ENCODE measurements around the gene HS1BP3. TPM values are rescaled to one million over a fixed set of nuclear protein-coding genes. Genes with fewer than 3 reads are reported as not detected.
A peak's percentile ranks its signal among the peaks of the same experiment; 100 is the strongest.

The HS1BP3 gene
- total RNA-seq, 5 donors from 2014 or later (not counting 1 experiment from before 2014, with no cell fraction given) = 11.1 to 20.7 (median 17.2) TPM

- Histone ChIP-seq H3K36me3 (ENCODE audit: control insufficient read depth in 2 of 2, extremely low read depth in 1 of 2, insufficient read depth in 1 of 2, low read length in 1 of 2) (no peaks in the 10 kb centered on the region), H3K9me3 (no peaks in the 10 kb centered on the region), H3K4me1 (ENCODE audit: control insufficient read depth in 1 of 2, extremely low read depth in 1 of 2, insufficient read depth in 2 of 2, low read length in 2 of 2) (peaks cover 0 to 7% of the 10 kb centered on the region in 2 experiments), H3K27me3 (replicated peaks in 1 of 2; ENCODE audit: control insufficient read depth in 2 of 2, extremely low read depth in 1 of 2, insufficient read depth in 2 of 2, low read length in 1 of 2) (no peaks in the 10 kb centered on the region), H3K27ac (ENCODE audit: low read length) (no peak overlapping the region), H3K4me3 (ENCODE audit: control insufficient read depth in 1 of 2, extremely low read depth in 1 of 2, low read length in 1 of 2) (no peak overlapping the region)
- peaks cover 0 to 11% (median 1%) of the 10 kb centered on the region in 3 donors for H3K4me1 Mint-ChIP-seq
- WGBS (ENCODE audit: insufficient coverage) = 83% methylated on average over 1 of the region's 12 CpGs
- no peak overlapping the region for H3K27ac Mint-ChIP-seq
- H3K4me3 Mint-ChIP-seq = no peak overlapping the region
- ChIA-PET CTCF (interaction anchor here in 1 of 2 donors (0.6 kb wide), 1 partner anchor 645 kb away, joined by 5 read pairs; no protein-coding TSS in a partner anchor), POLR2A (no interaction called here)
- H3K36me3 Mint-ChIP-seq = peaks cover 3% of the 10 kb centered on the region
- ATAC-seq (replicated peaks in 1 of 4) = no peak
- DNase-seq = no peak
- no peaks in the 10 kb centered on the region for H3K27me3 Mint-ChIP-seq
- H3K9me3 Mint-ChIP-seq = no peaks in the 10 kb centered on the region
These were observed 51.8 kb downstream of the HS1BP3 start for GRCh38 chr2:20599001-20599600.

- WGBS (ENCODE audit: insufficient coverage) = no CpG with 5 or more reads among the region's 6 CpGs
- no peak overlapping the region for H3K27ac Mint-ChIP-seq
- H3K36me3 Mint-ChIP-seq = peaks cover 9% of the 10 kb centered on the region
These were observed 53.1 kb downstream of the HS1BP3 start for GRCh38 chr2:20597860-20598183.

GRCh38 chr2:20596973-20597859 is 53.7 kb downstream of the HS1BP3 start:
- Mint-ChIP-seq H3K36me3 (peaks cover 13% of the 10 kb centered on the region), H3K4me3 (no peak overlapping the region), H3K27me3 (no peaks in the 10 kb centered on the region), H3K27ac (no peak overlapping the region), H3K9me3 (no peaks in the 10 kb centered on the region), H3K4me1 (peaks cover 0 to 11% (median 1%) of the 10 kb centered on the region in 3 donors)
- WGBS (ENCODE audit: insufficient coverage) = 72% methylated on average over 5 of the region's 9 CpGs
- Histone ChIP-seq H3K4me3 (ENCODE audit: control insufficient read depth in 1 of 2, extremely low read depth in 1 of 2, low read length in 1 of 2) (no peak overlapping the region), H3K4me1 (ENCODE audit: control insufficient read depth in 1 of 2, extremely low read depth in 1 of 2, insufficient read depth in 2 of 2, low read length in 2 of 2) (peaks cover 0 to 7% of the 10 kb centered on the region in 2 experiments), H3K9me3 (no peaks in the 10 kb centered on the region), H3K36me3 (ENCODE audit: control insufficient read depth in 2 of 2, extremely low read depth in 1 of 2, insufficient read depth in 1 of 2, low read length in 1 of 2) (no peaks in the 10 kb centered on the region), H3K27ac (ENCODE audit: low read length) (no peak overlapping the region), H3K27me3 (replicated peaks in 1 of 2; ENCODE audit: control insufficient read depth in 2 of 2, extremely low read depth in 1 of 2, insufficient read depth in 2 of 2, low read length in 1 of 2) (no peaks in the 10 kb centered on the region)
- ATAC-seq (replicated peaks in 1 of 4) = no peak
- ChIA-PET CTCF (no interaction called here), POLR2A (no interaction called here)
- DNase-seq = no peak

More at GRCh38 chr2:20597860-20598183, 53.1 kb downstream of the HS1BP3 start:
- H3K27me3 ChIP-seq (replicated peaks in 1 of 2; ENCODE audit: control insufficient read depth in 2 of 2, extremely low read depth in 1 of 2, insufficient read depth in 2 of 2, low read length in 1 of 2) = no peaks in the 10 kb centered on the region
- H3K9me3 ChIP-seq = no peaks in the 10 kb centered on the region
- Mint-ChIP-seq H3K4me3 (no peak overlapping the region), H3K27me3 (no peaks in the 10 kb centered on the region), H3K9me3 (no peaks in the 10 kb centered on the region), H3K4me1 (peaks cover 0 to 11% (median 1%) of the 10 kb centered on the region in 3 donors)
- no peak for DNase-seq
- no peak overlapping the region for H3K27ac ChIP-seq (ENCODE audit: low read length)
- ChIA-PET CTCF (no interaction called here), POLR2A (no interaction called here)
- H3K4me1 ChIP-seq (ENCODE audit: control insufficient read depth in 1 of 2, extremely low read depth in 1 of 2, insufficient read depth in 2 of 2, low read length in 2 of 2) = peaks cover 0 to 7% of the 10 kb centered on the region in 2 experiments
- ATAC-seq (replicated peaks in 1 of 4) = no peak
- H3K4me3 ChIP-seq (ENCODE audit: control insufficient read depth in 1 of 2, extremely low read depth in 1 of 2, low read length in 1 of 2) = no peak overlapping the region
- no peaks in the 10 kb centered on the region for H3K36me3 ChIP-seq (ENCODE audit: control insufficient read depth in 2 of 2, extremely low read depth in 1 of 2, insufficient read depth in 1 of 2, low read length in 1 of 2)

GRCh38 chr2:20596193-20596972 is 54.5 kb downstream of the HS1BP3 start:
- Mint-ChIP-seq H3K36me3 (peaks cover 13% of the 10 kb centered on the region), H3K27ac (no peak overlapping the region), H3K4me3 (no peak overlapping the region), H3K9me3 (no peaks in the 10 kb centered on the region), H3K4me1 (peaks cover 0 to 11% (median 1%) of the 10 kb centered on the region in 3 donors), H3K27me3 (no peaks in the 10 kb centered on the region)
- ChIA-PET CTCF (no interaction called here), POLR2A (no interaction called here)
- H3K4me1 ChIP-seq (ENCODE audit: control insufficient read depth in 1 of 2, extremely low read depth in 1 of 2, insufficient read depth in 2 of 2, low read length in 2 of 2) = peaks cover 0 to 7% of the 10 kb centered on the region in 2 experiments
- DNase-seq = no peak
- ATAC-seq (replicated peaks in 1 of 4) = no peak
- peak overlapping the region; percentile 21 for H3K27ac ChIP-seq (ENCODE audit: low read length)
- H3K9me3 ChIP-seq = no peaks in the 10 kb centered on the region
- WGBS (ENCODE audit: insufficient coverage) = 60% methylated on average over 1 of the region's 4 CpGs
- no peak overlapping the region for H3K4me3 ChIP-seq (ENCODE audit: control insufficient read depth in 1 of 2, extremely low read depth in 1 of 2, low read length in 1 of 2)
- no peaks in the 10 kb centered on the region for H3K36me3 ChIP-seq (ENCODE audit: control insufficient read depth in 2 of 2, extremely low read depth in 1 of 2, insufficient read depth in 1 of 2, low read length in 1 of 2)
- no peaks in the 10 kb centered on the region for H3K27me3 ChIP-seq (replicated peaks in 1 of 2; ENCODE audit: control insufficient read depth in 2 of 2, extremely low read depth in 1 of 2, insufficient read depth in 2 of 2, low read length in 1 of 2)

- Mint-ChIP-seq H3K36me3 (peaks cover 13% of the 10 kb centered on the region), H3K27ac (no peak overlapping the region), H3K4me1 (peaks cover 0 to 11% (median 1%) of the 10 kb centered on the region in 3 donors), H3K4me3 (no peak overlapping the region), H3K27me3 (no peaks in the 10 kb centered on the region), H3K9me3 (no peaks in the 10 kb centered on the region)
- peak in 3 of 35 experiments; percentile 5 to 27 (median 15) for DNase-seq
- no peaks in the 10 kb centered on the region for H3K36me3 ChIP-seq (ENCODE audit: control insufficient read depth in 2 of 2, extremely low read depth in 1 of 2, insufficient read depth in 1 of 2, low read length in 1 of 2)
- H3K4me1 ChIP-seq (ENCODE audit: control insufficient read depth in 1 of 2, extremely low read depth in 1 of 2, insufficient read depth in 2 of 2, low read length in 2 of 2) = peaks cover 0 to 7% of the 10 kb centered on the region in 2 experiments
- ChIA-PET CTCF (no interaction called here), POLR2A (no interaction called here)
- peak in 1 of 4 experiments; percentile 48 for ATAC-seq (replicated peaks in 1 of 4)
- H3K27me3 ChIP-seq (replicated peaks in 1 of 2; ENCODE audit: control insufficient read depth in 2 of 2, extremely low read depth in 1 of 2, insufficient read depth in 2 of 2, low read length in 1 of 2) = no peaks in the 10 kb centered on the region
- H3K27ac ChIP-seq (ENCODE audit: low read length) = no peak overlapping the region
- no peak overlapping the region for H3K4me3 ChIP-seq (ENCODE audit: control insufficient read depth in 1 of 2, extremely low read depth in 1 of 2, low read length in 1 of 2)
- H3K9me3 ChIP-seq = no peaks in the 10 kb centered on the region
- 62% methylated on average over 11 of the region's 14 CpGs for WGBS (ENCODE audit: insufficient coverage)
These were observed 55.3 kb downstream of the HS1BP3 start for GRCh38 chr2:20595439-20596192.

- no peak overlapping the region for H3K27ac Mint-ChIP-seq
- WGBS (ENCODE audit: insufficient coverage) = 78% methylated on average over 7 of the region's 8 CpGs
- ChIA-PET CTCF (no interaction called here), POLR2A (no interaction called here)
- H3K4me3 Mint-ChIP-seq = no peak overlapping the region
- H3K36me3 ChIP-seq (ENCODE audit: control insufficient read depth in 2 of 2, extremely low read depth in 1 of 2, insufficient read depth in 1 of 2, low read length in 1 of 2) = no peaks in the 10 kb centered on the region
- DNase-seq = no peak
- no peaks in the 10 kb centered on the region for H3K27me3 Mint-ChIP-seq
- no peak for ATAC-seq (replicated peaks in 1 of 4)
- H3K4me3 ChIP-seq (ENCODE audit: control insufficient read depth in 1 of 2, extremely low read depth in 1 of 2, low read length in 1 of 2) = no peak overlapping the region
- peaks cover 0 to 11% (median 1%) of the 10 kb centered on the region in 3 donors for H3K4me1 Mint-ChIP-seq
- H3K36me3 Mint-ChIP-seq = peaks cover 13% of the 10 kb centered on the region
- no peaks in the 10 kb centered on the region for H3K9me3 Mint-ChIP-seq
- no peaks in the 10 kb centered on the region for H3K27me3 ChIP-seq (replicated peaks in 1 of 2; ENCODE audit: control insufficient read depth in 2 of 2, extremely low read depth in 1 of 2, insufficient read depth in 2 of 2, low read length in 1 of 2)
- H3K9me3 ChIP-seq = no peaks in the 10 kb centered on the region
- peaks cover 0 to 7% of the 10 kb centered on the region in 2 experiments for H3K4me1 ChIP-seq (ENCODE audit: control insufficient read depth in 1 of 2, extremely low read depth in 1 of 2, insufficient read depth in 2 of 2, low read length in 2 of 2)
- H3K27ac ChIP-seq (ENCODE audit: low read length) = no peak overlapping the region
These were observed 55.9 kb downstream of the HS1BP3 start for GRCh38 chr2:20594957-20595356.

Data from T-cell (primary cell).